ENCODE measurements around the gene PERCC1.
A peak's percentile ranks its signal among the peaks of the same experiment; 100 is the strongest.

The PERCC1 gene

DNA sequence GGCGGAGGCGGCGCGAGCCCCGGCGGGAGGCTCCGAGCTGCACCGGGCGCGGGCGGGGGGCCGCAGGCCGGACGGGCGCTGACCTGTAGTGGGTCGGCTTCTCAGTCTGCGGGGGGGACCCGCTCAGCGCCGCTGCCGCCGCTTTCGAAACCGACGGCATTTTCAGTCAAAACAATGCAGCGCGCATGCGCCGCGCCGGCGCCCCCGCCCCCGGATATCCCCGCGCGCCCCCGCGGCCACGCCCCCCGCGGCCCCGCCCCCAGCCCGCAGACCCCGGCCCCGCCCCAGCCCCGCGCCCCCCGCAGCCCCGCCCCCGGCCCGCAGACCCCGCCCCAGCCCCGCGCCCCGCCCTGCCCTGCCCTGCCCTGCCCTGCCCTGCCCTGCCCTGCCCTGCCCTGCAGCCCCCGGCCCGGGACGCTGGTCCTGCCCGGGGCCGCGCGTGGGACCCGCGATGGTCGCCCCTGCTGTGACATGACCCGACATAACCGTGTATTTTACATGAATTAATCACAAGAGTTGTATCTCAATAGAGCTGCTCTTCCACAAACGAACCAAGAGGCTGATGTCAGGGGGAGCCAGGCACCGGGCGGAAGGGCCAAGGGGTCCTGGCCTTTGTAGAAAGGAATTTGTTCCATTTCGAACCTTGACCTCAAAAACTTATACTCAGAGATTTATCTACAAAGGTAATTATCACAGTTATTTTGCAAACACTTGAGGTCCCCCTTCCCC lies 16.2 kb upstream of the PERCC1 start, which contains the start of gene UNKL:
UNKL (minus strand) TSS at position 173 of the 729 bp plus-strand sequence; CDS start at position 160, 13 bp downstream.
- H3K27me3 ChIP-seq (ENCODE audit: control insufficient read depth in 1 of 2, insufficient read depth in 2 of 2, low read length in 2 of 2): no peaks in the 10 kb centered on the region
- peak within 1 kb of the TSS; percentile 75 for H3K27ac ChIP-seq (ENCODE audit: low read depth, low read length)
- peak within 1 kb of the TSS; percentile 33 to 54 for H3K4me3 ChIP-seq (ENCODE audit: low read depth in 1 of 2, low read length in 2 of 2)
- no peak within 1 kb of the TSS for H3K9ac ChIP-seq (ENCODE audit: low read length)
- no peaks in the 10 kb centered on the region for H3K9me3 ChIP-seq (ENCODE audit: low read length)
- peaks cover 1% of the 10 kb centered on the region for H3K4me1 ChIP-seq (ENCODE audit: insufficient read depth, low read length)
- H3K36me3 ChIP-seq (ENCODE audit: insufficient read depth, low read length): peaks cover 9% of the 10 kb centered on the region

DNA sequence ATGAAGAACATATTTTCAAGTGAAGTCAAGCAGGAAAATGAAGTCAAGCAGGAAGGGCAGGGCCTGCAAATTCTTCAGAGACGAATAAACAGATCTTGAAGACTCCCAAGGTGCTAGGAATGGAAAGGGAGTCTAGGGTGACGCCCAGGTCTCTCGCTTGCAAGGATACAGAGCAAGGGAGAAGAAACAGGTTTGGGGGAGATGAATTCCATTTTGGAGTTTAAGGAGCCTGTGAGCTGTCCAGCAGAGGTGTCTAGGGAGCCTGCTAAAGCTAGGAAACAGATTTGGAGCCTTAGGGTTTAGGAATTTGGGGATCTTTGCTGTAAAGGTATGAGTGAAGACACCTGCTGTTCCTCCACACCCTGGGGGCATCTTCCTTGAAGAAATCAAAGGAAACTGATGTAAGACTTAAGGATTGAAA lies 14.3 kb upstream of the PERCC1 start:
- H3K27ac ChIP-seq (ENCODE audit: low read depth, low read length): no peak overlapping the region
- H3K4me1 ChIP-seq (ENCODE audit: insufficient read depth, low read length): peaks cover 6% of the 10 kb centered on the region
- no peaks in the 10 kb centered on the region for H3K9me3 ChIP-seq (ENCODE audit: low read length)
- H3K4me3 ChIP-seq (ENCODE audit: low read depth in 1 of 2, low read length in 2 of 2): no peak overlapping the region
- no peaks in the 10 kb centered on the region for H3K27me3 ChIP-seq (ENCODE audit: control insufficient read depth in 1 of 2, insufficient read depth in 2 of 2, low read length in 2 of 2)
- H3K9ac ChIP-seq (ENCODE audit: low read length): no peak overlapping the region
- peaks cover 5% of the 10 kb centered on the region for H3K36me3 ChIP-seq (ENCODE audit: insufficient read depth, low read length)

GRCh38 chr16:1420111-1420539 lies 10.8 kb upstream of the PERCC1 start:
- Histone ChIP-seq H3K36me3 (ENCODE audit: insufficient read depth, low read length) (no peaks in the 10 kb centered on the region), H3K4me3 (ENCODE audit: low read depth in 1 of 2, low read length in 2 of 2) (peak overlapping the region; percentile 67 to 89), H3K27ac (ENCODE audit: low read depth, low read length) (peak overlapping the region; percentile 98), H3K9ac (ENCODE audit: low read length) (peak overlapping the region; percentile 88), H3K4me1 (ENCODE audit: insufficient read depth, low read length) (peaks cover 13% of the 10 kb centered on the region), H3K27me3 (ENCODE audit: control insufficient read depth in 1 of 2, insufficient read depth in 2 of 2, low read length in 2 of 2) (no peaks in the 10 kb centered on the region), H3K9me3 (ENCODE audit: low read length) (no peaks in the 10 kb centered on the region)

DNA sequence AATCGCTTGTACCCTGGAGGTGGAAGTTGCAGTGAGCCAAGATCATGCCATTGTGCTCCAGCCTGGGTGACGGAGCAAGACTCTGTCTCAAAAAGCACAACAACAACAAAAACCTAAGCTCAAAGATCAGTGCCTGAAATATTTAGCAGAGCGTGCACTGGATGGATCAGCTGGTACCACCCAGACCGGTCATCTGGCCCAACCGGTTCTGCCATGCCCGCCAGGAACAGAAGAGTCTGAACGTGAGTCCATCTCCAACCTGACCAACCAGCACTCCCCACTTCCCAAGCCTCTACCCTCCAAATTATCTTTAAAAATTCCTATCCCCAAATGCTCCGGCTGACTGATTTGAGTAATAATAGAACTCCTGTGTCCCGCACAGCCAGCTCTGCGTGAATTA lies 8.8 kb upstream of the PERCC1 start:
- H3K9me3 ChIP-seq (ENCODE audit: low read length): no peaks in the 10 kb centered on the region
- no peaks in the 10 kb centered on the region for H3K27me3 ChIP-seq (ENCODE audit: control insufficient read depth in 1 of 2, insufficient read depth in 2 of 2, low read length in 2 of 2)
- peaks cover 13% of the 10 kb centered on the region for H3K4me1 ChIP-seq (ENCODE audit: insufficient read depth, low read length)
- no peaks in the 10 kb centered on the region for H3K36me3 ChIP-seq (ENCODE audit: insufficient read depth, low read length)
- H3K27ac ChIP-seq (ENCODE audit: low read depth, low read length): peak overlapping the region; percentile 98
- no peak overlapping the region for H3K4me3 ChIP-seq (ENCODE audit: low read depth in 1 of 2, low read length in 2 of 2)
- no peak overlapping the region for H3K9ac ChIP-seq (ENCODE audit: low read length)

DNA sequence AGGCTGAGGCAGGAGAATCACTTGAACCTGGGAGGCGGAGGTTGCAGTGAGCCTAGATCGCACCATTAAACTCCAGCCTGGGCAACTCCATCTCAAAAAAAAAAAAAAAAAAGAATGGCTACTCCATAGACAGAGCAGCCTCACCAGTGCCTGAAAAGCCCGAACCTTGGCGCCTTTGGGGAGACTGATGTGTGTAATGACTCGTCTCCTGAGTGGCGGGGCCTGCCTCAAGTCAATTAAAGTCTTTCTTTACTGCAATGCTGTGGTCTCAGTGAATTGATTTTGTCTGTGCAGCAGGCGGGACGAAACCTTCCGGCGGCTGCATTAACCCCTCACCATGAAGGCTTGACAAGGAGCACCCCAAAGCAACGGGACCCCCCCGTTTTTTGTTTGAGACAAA lies 6.8 kb upstream of the PERCC1 start:
- H3K27me3 ChIP-seq (ENCODE audit: control insufficient read depth in 1 of 2, insufficient read depth in 2 of 2, low read length in 2 of 2): no peaks in the 10 kb centered on the region
- H3K9ac ChIP-seq (ENCODE audit: low read length): no peak overlapping the region
- H3K27ac ChIP-seq (ENCODE audit: low read depth, low read length): no peak overlapping the region
- peaks cover 13% of the 10 kb centered on the region for H3K4me1 ChIP-seq (ENCODE audit: insufficient read depth, low read length)
- no peak overlapping the region for H3K4me3 ChIP-seq (ENCODE audit: low read depth in 1 of 2, low read length in 2 of 2)
- H3K36me3 ChIP-seq (ENCODE audit: insufficient read depth, low read length): no peaks in the 10 kb centered on the region
- no peaks in the 10 kb centered on the region for H3K9me3 ChIP-seq (ENCODE audit: low read length)

GRCh38 chr16:1425616-1426370 lies 5.1 kb upstream of the PERCC1 start:
- H3K9me3 ChIP-seq (ENCODE audit: low read length): no peaks in the 10 kb centered on the region
- no peak overlapping the region for H3K27ac ChIP-seq (ENCODE audit: low read depth, low read length)
- H3K4me1 ChIP-seq (ENCODE audit: insufficient read depth, low read length): peaks cover 6% of the 10 kb centered on the region
- no peaks in the 10 kb centered on the region for H3K27me3 ChIP-seq (ENCODE audit: control insufficient read depth in 1 of 2, insufficient read depth in 2 of 2, low read length in 2 of 2)
- no peaks in the 10 kb centered on the region for H3K36me3 ChIP-seq (ENCODE audit: insufficient read depth, low read length)
- H3K4me3 ChIP-seq (ENCODE audit: low read depth in 1 of 2, low read length in 2 of 2): no peak overlapping the region
- H3K9ac ChIP-seq (ENCODE audit: low read length): no peak overlapping the region

DNA sequence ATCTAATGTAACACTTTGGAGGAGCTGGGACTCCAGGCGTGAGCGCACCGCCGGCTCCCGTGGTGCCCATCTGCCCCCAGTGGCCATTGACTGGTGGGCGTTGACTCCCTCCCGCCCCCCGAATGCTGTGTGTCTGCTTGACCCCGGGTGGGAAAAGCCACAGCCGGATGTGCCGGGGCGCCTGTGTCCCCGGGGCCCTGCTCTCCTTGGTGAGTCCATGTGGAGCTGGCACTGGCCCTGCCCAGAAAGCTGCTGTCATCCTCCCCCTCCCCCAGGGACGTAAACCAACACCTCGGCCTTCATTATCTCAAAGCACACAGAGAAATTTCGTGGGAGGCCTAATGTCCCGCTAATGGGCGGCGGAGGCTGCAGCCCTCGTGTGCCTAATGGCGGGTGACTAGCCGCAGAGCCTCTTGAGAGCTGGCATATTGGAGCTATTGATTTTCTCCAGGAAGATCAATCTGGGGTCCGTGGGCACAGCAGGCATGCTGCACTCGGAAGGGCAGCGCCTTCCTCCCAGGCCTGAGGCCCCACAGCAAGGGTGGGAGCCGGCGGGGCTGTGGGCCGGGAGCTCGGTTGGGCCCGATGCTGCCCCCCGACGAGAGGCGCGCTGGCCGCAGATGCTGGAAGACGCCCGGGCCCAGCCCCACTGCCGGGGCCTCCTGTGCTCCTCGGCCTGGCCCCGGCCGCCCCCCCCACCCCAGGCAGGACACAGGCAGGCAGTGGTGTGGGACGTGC lies 4.0 kb upstream of the PERCC1 start:
- no peaks in the 10 kb centered on the region for H3K36me3 ChIP-seq (ENCODE audit: insufficient read depth, low read length)
- no peak overlapping the region for H3K4me3 ChIP-seq (ENCODE audit: low read depth in 1 of 2, low read length in 2 of 2)
- H3K4me1 ChIP-seq (ENCODE audit: insufficient read depth, low read length): peaks cover 4% of the 10 kb centered on the region
- no peak overlapping the region for H3K9ac ChIP-seq (ENCODE audit: low read length)
- no peaks in the 10 kb centered on the region for H3K9me3 ChIP-seq (ENCODE audit: low read length)
- H3K27ac ChIP-seq (ENCODE audit: low read depth, low read length): no peak overlapping the region
- no peaks in the 10 kb centered on the region for H3K27me3 ChIP-seq (ENCODE audit: control insufficient read depth in 1 of 2, insufficient read depth in 2 of 2, low read length in 2 of 2)

DNA sequence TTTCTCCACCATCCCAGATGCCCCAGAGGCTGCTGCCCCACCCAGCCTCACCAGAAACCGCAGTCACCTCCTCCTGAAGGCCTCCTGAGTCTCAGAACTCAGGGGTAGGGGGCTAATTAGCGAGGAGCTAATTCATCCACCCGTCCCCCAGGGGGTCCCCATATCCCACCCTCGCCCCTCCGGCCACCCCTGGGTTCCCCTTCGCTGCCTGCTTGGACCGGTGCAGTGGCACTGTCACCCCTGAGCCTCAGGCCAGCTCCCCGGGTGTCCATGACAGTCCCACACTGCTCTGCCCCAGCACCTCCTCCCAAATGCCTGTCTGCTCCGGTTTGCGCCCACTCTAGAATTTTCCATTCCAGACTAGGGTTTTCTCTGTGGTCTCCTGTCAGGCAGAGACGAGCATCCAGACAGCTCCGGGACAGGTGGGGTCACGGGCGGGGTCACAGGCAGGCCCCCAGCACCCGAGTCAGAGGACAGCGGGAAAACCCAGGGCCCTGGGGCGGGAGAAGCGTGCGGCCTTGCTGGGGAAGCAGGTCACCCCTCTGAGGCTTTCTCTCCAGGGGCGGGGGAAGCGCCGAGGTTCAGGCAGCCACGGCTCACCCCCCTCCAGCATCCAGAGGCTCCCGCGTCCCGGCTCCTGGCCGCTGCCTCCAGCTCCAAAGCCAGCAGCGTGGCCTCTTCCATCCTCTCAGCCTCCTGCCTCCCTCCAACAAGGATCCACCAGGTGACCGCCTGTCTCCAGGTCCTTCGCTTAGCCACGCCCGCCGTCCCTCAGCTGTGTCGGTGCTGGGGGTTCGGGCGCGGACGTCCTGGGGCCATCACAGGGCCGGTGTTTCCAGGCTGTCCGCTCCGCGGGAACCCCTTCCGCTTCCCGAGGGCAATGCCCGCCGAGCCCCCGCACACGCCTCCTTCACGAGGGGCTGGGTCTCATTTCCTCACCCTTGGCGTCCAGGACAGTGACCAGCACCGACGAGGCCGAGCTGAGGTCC lies 3.1 kb upstream of the PERCC1 start:
- Histone ChIP-seq H3K36me3 (ENCODE audit: insufficient read depth, low read length) (no peaks in the 10 kb centered on the region), H3K4me3 (ENCODE audit: low read depth in 1 of 2, low read length in 2 of 2) (no peak overlapping the region), H3K9me3 (ENCODE audit: low read length) (no peaks in the 10 kb centered on the region), H3K27ac (ENCODE audit: low read depth, low read length) (no peak overlapping the region), H3K9ac (ENCODE audit: low read length) (no peak overlapping the region), H3K27me3 (ENCODE audit: control insufficient read depth in 1 of 2, insufficient read depth in 2 of 2, low read length in 2 of 2) (no peaks in the 10 kb centered on the region), H3K4me1 (ENCODE audit: insufficient read depth, low read length) (no peaks in the 10 kb centered on the region)

- peak overlapping the region in 1 of 2 donors; percentile 9 for H3K4me3 ChIP-seq (ENCODE audit: low read depth in 1 of 2, low read length in 2 of 2)
- H3K9ac ChIP-seq (ENCODE audit: low read length): no peak overlapping the region
- no peak overlapping the region for H3K27ac ChIP-seq (ENCODE audit: low read depth, low read length)
Measured at GRCh38 chr16:1428511-1428910, 2.4 kb upstream of the PERCC1 start.

DNA sequence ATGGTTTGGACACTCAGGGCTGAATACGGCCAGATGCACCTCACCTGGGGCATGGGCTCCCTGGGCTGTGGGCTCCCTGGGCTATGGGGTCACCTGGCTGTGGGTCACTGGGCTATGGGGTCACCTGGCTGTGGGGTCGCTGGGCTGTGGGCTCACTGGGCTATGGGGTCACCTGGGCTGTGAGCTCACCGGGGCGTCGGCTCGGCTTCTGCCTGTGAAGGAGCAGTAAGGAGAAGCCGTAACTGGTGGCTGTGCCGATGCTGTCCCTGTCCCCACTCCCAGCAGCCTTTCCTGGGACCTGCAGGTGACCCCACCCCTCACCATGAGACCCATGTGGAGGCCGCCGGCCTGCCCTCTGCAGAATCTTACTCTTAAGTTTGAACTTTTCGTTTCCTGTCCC lies 1.9 kb upstream of the PERCC1 start:
- Histone ChIP-seq H3K9me3 (ENCODE audit: low read length) (no peaks in the 10 kb centered on the region), H3K4me3 (ENCODE audit: low read depth in 1 of 2, low read length in 2 of 2) (no peak overlapping the region), H3K27ac (ENCODE audit: low read depth, low read length) (no peak overlapping the region), H3K27me3 (ENCODE audit: control insufficient read depth in 1 of 2, insufficient read depth in 2 of 2, low read length in 2 of 2) (no peaks in the 10 kb centered on the region), H3K4me1 (ENCODE audit: insufficient read depth, low read length) (no peaks in the 10 kb centered on the region), H3K9ac (ENCODE audit: low read length) (no peak overlapping the region), H3K36me3 (ENCODE audit: insufficient read depth, low read length) (no peaks in the 10 kb centered on the region)

More at GRCh38 chr16:1428511-1428910, 2.4 kb upstream of the PERCC1 start:
- H3K27me3 ChIP-seq (ENCODE audit: control insufficient read depth in 1 of 2, insufficient read depth in 2 of 2, low read length in 2 of 2): no peaks in the 10 kb centered on the region
- no peaks in the 10 kb centered on the region for H3K36me3 ChIP-seq (ENCODE audit: insufficient read depth, low read length)
- H3K4me1 ChIP-seq (ENCODE audit: insufficient read depth, low read length): no peaks in the 10 kb centered on the region
- H3K9me3 ChIP-seq (ENCODE audit: low read length): no peaks in the 10 kb centered on the region
